HCT116 (cell line): ENCODE data around the gene EVC.

ENCODE experiments used
- ELF1 ChIP-seq: IDR thresholded peaks from 2 replicates; pipeline ENCODE4 v1.6.1; 2012; ENCODE audit warnings: low read depth, borderline replicate concordance
- EZH2 ChIP-seq: fragments of 200-600 bp; sonication (generic); IDR thresholded peaks from 2 replicates; pipeline ENCODE4 v1.6.1; 2017; ENCODE audit warnings: antibody characterized with exemption, mixed run types
- JUND ChIP-seq: IDR thresholded peaks from 2 replicates; pipeline ENCODE4 v1.6.1; 2012
- POLR2A ChIP-seq: IDR thresholded peaks from 2 replicates; pipeline ENCODE4 v1.7.0; 2011; ENCODE audit warnings: borderline replicate concordance; ENCODE audit not compliant: insufficient read depth, insufficient read length; ENCODE audit errors: extremely low read depth
- POLR2AphosphoS5 ChIP-seq: IDR thresholded peaks from 2 replicates; pipeline ENCODE4 v1.6.1; 2011; ENCODE audit warnings: mild to moderate bottlenecking, low read depth, low read length, moderate library complexity
- RAD21 ChIP-seq: IDR thresholded peaks from 2 replicates; pipeline ENCODE4 v1.6.1; 2012; ENCODE audit warnings: low read depth, mild to moderate bottlenecking
- SRF ChIP-seq: IDR thresholded peaks from 2 replicates; pipeline ENCODE4 v1.6.1; 2012; ENCODE audit warnings: low read depth
- YY1 ChIP-seq: IDR thresholded peaks from 2 replicates; pipeline ENCODE4 v1.6.1; 2011; ENCODE audit warnings: low read length, low read depth, moderate library complexity, mild to moderate bottlenecking; ENCODE audit not compliant: insufficient replicate concordance; ENCODE audit errors: extremely low read depth
- ZNF274 ChIP-seq: fragments of 200-500 bp; sonication (Bioruptor generic); IDR thresholded peaks from 2 replicates; pipeline ENCODE4 v1.6.1; 2014; ENCODE audit warnings: mild to moderate bottlenecking, low read depth, low read length, inconsistent platforms
- TF ChIP-seq, protein P1 (sequence below), 3 experiments: fragments of 200-600 bp in 1 of 3; sonication (generic) in 1 of 3; IDR thresholded peaks in 2 of 3; conservative IDR thresholded peaks in 1 of 3; 2 replicates each; pipeline ENCODE4 v1.5.1; 2012 to 2017; ENCODE audit warnings: low read depth in 2 of 3, low read length in 2 of 3, antibody characterized with exemption in 1 of 3, borderline replicate concordance in 1 of 3, control low read depth in 1 of 3, mild to moderate bottlenecking in 1 of 3, mixed read lengths in 1 of 3, mixed run types in 1 of 3, moderate library complexity in 1 of 3; ENCODE audit not compliant: insufficient read depth in 1 of 3
- TF ChIP-seq, protein P2 (sequence below): IDR thresholded peaks from 2 replicates; pipeline ENCODE4 v1.6.1; 2012
- TF ChIP-seq, protein P3 (sequence below): IDR thresholded peaks from 2 replicates; pipeline ENCODE4 v1.6.1; 2012; ENCODE audit warnings: low read depth

DNA sequence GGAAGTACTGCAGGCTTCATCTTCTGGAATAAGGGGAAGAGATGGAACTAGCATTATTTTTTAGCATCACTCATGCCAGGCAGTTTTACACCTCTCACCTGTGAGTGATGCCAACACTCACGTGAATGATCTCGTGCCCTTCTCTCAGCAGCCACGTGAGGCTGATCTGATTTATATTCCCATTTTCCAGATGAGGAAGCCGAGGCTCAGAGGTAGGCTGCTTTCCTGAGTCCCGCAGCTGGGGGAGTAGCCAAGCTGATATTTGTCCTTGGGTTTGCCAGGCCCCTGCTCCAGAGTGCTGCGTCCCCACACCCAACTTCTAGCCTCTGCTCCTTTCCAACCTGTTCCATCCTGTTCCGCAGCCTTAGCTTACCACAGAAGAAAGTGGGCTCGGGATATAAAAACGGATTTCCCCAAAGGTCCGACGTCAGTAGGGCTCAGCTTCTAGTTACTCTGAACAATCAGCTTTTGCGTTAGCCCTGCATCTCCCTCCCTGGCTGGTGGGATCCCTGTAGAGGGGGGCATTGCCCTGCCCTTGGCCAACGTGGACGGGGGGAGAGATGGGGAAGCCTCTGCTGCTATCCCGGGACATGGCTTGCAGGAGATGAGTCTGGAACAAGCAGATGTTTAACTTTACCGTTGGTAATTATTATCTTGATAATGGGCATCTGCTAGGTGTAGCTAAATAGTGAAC is 9.3 kb downstream of the EVC start:
- TF ChIP-seq RAD21, result no peak
- TF ChIP-seq, protein P1, sequence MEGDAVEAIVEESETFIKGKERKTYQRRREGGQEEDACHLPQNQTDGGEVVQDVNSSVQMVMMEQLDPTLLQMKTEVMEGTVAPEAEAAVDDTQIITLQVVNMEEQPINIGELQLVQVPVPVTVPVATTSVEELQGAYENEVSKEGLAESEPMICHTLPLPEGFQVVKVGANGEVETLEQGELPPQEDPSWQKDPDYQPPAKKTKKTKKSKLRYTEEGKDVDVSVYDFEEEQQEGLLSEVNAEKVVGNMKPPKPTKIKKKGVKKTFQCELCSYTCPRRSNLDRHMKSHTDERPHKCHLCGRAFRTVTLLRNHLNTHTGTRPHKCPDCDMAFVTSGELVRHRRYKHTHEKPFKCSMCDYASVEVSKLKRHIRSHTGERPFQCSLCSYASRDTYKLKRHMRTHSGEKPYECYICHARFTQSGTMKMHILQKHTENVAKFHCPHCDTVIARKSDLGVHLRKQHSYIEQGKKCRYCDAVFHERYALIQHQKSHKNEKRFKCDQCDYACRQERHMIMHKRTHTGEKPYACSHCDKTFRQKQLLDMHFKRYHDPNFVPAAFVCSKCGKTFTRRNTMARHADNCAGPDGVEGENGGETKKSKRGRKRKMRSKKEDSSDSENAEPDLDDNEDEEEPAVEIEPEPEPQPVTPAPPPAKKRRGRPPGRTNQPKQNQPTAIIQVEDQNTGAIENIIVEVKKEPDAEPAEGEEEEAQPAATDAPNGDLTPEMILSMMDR (IDR thresholded peaks at IDR 0.05 in 2 of 3, conservative IDR thresholded peaks at IDR 0.05 in 1 of 3; ENCODE audit: borderline replicate concordance in 1 of 3, insufficient read depth in 1 of 3, low read depth in 2 of 3, low read length in 2 of 3), result no peak
- TF ChIP-seq, protein P2, sequence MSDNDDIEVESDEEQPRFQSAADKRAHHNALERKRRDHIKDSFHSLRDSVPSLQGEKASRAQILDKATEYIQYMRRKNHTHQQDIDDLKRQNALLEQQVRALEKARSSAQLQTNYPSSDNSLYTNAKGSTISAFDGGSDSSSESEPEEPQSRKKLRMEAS, result no peak
- TF ChIP-seq EZH2, result no peak
- TF ChIP-seq ZNF274, result no peak
- TF ChIP-seq JUND, result no peak
- TF ChIP-seq, protein P3, sequence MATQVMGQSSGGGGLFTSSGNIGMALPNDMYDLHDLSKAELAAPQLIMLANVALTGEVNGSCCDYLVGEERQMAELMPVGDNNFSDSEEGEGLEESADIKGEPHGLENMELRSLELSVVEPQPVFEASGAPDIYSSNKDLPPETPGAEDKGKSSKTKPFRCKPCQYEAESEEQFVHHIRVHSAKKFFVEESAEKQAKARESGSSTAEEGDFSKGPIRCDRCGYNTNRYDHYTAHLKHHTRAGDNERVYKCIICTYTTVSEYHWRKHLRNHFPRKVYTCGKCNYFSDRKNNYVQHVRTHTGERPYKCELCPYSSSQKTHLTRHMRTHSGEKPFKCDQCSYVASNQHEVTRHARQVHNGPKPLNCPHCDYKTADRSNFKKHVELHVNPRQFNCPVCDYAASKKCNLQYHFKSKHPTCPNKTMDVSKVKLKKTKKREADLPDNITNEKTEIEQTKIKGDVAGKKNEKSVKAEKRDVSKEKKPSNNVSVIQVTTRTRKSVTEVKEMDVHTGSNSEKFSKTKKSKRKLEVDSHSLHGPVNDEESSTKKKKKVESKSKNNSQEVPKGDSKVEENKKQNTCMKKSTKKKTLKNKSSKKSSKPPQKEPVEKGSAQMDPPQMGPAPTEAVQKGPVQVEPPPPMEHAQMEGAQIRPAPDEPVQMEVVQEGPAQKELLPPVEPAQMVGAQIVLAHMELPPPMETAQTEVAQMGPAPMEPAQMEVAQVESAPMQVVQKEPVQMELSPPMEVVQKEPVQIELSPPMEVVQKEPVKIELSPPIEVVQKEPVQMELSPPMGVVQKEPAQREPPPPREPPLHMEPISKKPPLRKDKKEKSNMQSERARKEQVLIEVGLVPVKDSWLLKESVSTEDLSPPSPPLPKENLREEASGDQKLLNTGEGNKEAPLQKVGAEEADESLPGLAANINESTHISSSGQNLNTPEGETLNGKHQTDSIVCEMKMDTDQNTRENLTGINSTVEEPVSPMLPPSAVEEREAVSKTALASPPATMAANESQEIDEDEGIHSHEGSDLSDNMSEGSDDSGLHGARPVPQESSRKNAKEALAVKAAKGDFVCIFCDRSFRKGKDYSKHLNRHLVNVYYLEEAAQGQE, result no peak
- TF ChIP-seq SRF, result no peak
- TF ChIP-seq ELF1, result no peak
- no peak for TF ChIP-seq POLR2AphosphoS5
- no peak for TF ChIP-seq YY1
- TF ChIP-seq POLR2A, result no peak
